Effector CD4-positive, alpha-beta T cell (primary cell): ENCODE data around the gene PRKCI.
"Not testable (repeated sequence)": the region's sequence is repeated elsewhere in the genome, so short reads cannot be mapped to it uniquely, and the experiment has no call there.

Experiments
- DNase-seq: peaks from one replicate; pipeline ENCODE4 v3.0.0-alpha.2; 2020

The PRKCI gene

GRCh38 chr3:170225166-170225565 is 2.9 kb downstream of the PRKCI start:
- DNase-seq = no peak

GRCh38 chr3:170226426-170226960 is 4.3 kb downstream of the PRKCI start:
- DNase-seq = no peak

GRCh38 chr3:170228093-170228766 is 6.0 kb downstream of the PRKCI start:
- no peak for DNase-seq

- DNase-seq = no peak
These were observed 10.0 kb downstream of the PRKCI start for GRCh38 chr3:170232266-170232665.

GRCh38 chr3:170233530-170233929 is 11.3 kb downstream of the PRKCI start:
- DNase-seq = no peak

- no peak for DNase-seq
These were observed 17.9 kb downstream of the PRKCI start for GRCh38 chr3:170240142-170240541.

- no peak for DNase-seq
These were observed 18.4 kb downstream of the PRKCI start for GRCh38 chr3:170240671-170241070.

- DNase-seq = no peak
These were observed 22.4 kb downstream of the PRKCI start for GRCh38 chr3:170244576-170244975.

- no peak for DNase-seq
These were observed 25.7 kb downstream of the PRKCI start for GRCh38 chr3:170247875-170248274.

- no peak for DNase-seq
These were observed 34.4 kb downstream of the PRKCI start for GRCh38 chr3:170256597-170256996.

GRCh38 chr3:170257145-170257544 is 34.9 kb downstream of the PRKCI start:
- no peak for DNase-seq

GRCh38 chr3:170258105-170258487 is 35.9 kb downstream of the PRKCI start:
- no peak for DNase-seq

GRCh38 chr3:170259907-170260306 is 37.7 kb downstream of the PRKCI start:
- no peak for DNase-seq

GRCh38 chr3:170267793-170268192 is 45.6 kb downstream of the PRKCI start:
- DNase-seq = no peak

GRCh38 chr3:170269673-170270254 is 47.5 kb downstream of the PRKCI start:
- not testable (repeated sequence) for DNase-seq

GRCh38 chr3:170270282-170270881 is 48.2 kb downstream of the PRKCI start:
- DNase-seq = no peak

GRCh38 chr3:170274641-170275040 is 52.4 kb downstream of the PRKCI start:
- DNase-seq = no peak

- DNase-seq = no peak
These were observed 53.6 kb downstream of the PRKCI start for GRCh38 chr3:170275832-170276231.

GRCh38 chr3:170277311-170277710 is 55.1 kb downstream of the PRKCI start:
- not testable (repeated sequence) for DNase-seq

GRCh38 chr3:170277833-170278580 is 55.8 kb downstream of the PRKCI start:
- no peak for DNase-seq

GRCh38 chr3:170278627-170279026 is 56.4 kb downstream of the PRKCI start:
- DNase-seq = no peak

- DNase-seq = no peak
These were observed 68.0 kb downstream of the PRKCI start for GRCh38 chr3:170290194-170290593.

GRCh38 chr3:170295586-170295985 is 73.4 kb downstream of the PRKCI start:
- no peak for DNase-seq
